GDM1 (cell line): ENCODE data around the gene TP73.

ENCODE experiments used
- DNase-seq: peaks from one replicate; lab custom pipeline; 2025; lab: John Stamatoyannopoulos, UW

TP73 gene

GRCh38 chr1:3653286-3653618, 936 bp downstream of the TP73 start:
- no peak for DNase-seq

- DNase-seq = no peak
Measured at GRCh38 chr1:3654549-3655281, 2.4 kb downstream of the TP73 start.

- DNase-seq = no peak
Measured at GRCh38 chr1:3656450-3657095, 4.3 kb downstream of the TP73 start.

GRCh38 chr1:3657096-3657475, 4.8 kb downstream of the TP73 start:
- DNase-seq = no peak

- DNase-seq = no peak
Measured at GRCh38 chr1:3657578-3658230, 5.4 kb downstream of the TP73 start.

- DNase-seq = no peak
Measured at GRCh38 chr1:3658231-3658615, 5.9 kb downstream of the TP73 start.

GRCh38 chr1:3659093-3659492, 6.8 kb downstream of the TP73 start:
- no peak for DNase-seq

GRCh38 chr1:3660704-3661103, 8.4 kb downstream of the TP73 start:
- no peak for DNase-seq

GRCh38 chr1:3661631-3662030, 9.3 kb downstream of the TP73 start:
- no peak for DNase-seq

GRCh38 chr1:3662080-3662671, 9.9 kb downstream of the TP73 start:
- no peak for DNase-seq

GRCh38 chr1:3663999-3664699, 11.8 kb downstream of the TP73 start:
- DNase-seq = no peak

- DNase-seq = no peak
Measured at GRCh38 chr1:3664700-3665375, 12.5 kb downstream of the TP73 start.

- no peak for DNase-seq
Measured at GRCh38 chr1:3668148-3668547, 15.8 kb downstream of the TP73 start.

- no peak for DNase-seq
Measured at GRCh38 chr1:3668585-3669300, 16.4 kb downstream of the TP73 start.

- no peak for DNase-seq
Measured at GRCh38 chr1:3669421-3669821, 17.1 kb downstream of the TP73 start.

GRCh38 chr1:3669971-3670431, 17.7 kb downstream of the TP73 start:
- no peak for DNase-seq

- no peak for DNase-seq
Measured at GRCh38 chr1:3670823-3671265, 18.5 kb downstream of the TP73 start.

- DNase-seq = no peak
Measured at GRCh38 chr1:3671371-3672180, 19.3 kb downstream of the TP73 start.

- no peak for DNase-seq
Measured at GRCh38 chr1:3672231-3672970, 20.1 kb downstream of the TP73 start.
